ENCODE data around the gene FSTL4. TPM values are rescaled to one million over a fixed set of nuclear protein-coding genes. Genes with fewer than 3 reads are reported as not detected.

Gene FSTL4
- total and polyA plus RNA-seq, 4 donors = 0.02 to 0.18 TPM; not detected in 2

DNA sequence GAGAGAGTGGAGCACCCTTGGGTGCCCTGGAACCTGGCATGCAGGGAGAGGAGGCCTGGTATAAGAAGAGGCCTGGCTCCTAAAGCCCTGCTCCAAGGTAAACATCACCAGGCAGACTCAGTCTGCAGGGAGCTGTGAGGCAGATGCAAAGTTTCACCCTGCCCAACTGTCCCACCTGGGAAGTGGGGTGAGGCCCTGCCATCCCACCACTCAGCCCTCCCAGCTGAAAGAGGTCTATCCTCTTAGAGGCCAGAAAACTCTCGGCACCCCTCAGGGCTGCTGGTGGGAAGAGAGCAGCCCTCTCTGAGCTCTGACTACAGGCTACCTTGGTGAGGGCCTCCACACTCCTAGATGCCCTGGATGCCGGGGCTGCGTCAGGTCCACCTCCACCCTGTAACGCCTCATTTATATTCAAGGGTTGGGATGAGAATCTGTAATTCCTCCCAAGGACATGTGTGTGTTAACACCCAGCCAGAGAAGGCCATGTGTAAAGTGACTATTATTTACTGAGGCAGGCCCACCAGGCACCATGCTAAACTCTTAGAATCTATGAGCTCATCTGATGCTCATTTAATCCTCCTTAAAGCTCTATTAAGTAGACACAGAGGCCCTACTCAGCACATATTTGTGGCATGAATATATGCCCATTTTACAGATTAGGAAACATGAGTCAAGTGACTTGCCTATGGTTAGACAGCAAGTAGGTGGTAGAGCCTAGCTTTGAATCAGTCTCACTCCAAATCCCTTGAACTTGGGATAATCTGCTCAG, 205.9 kb downstream of the FSTL4 start:
- Histone ChIP-seq H3K4me1 (ENCODE audit: control insufficient read depth in 4 of 4, insufficient read depth in 4 of 4, low read length in 3 of 4) (no peaks in the 10 kb centered on the region), H3K4me3 (ENCODE audit: low read depth in 1 of 3, low read length in 3 of 3) (no peak overlapping the region), H3K27ac (ENCODE audit: low read depth in 1 of 2, low read length in 2 of 2) (no peak overlapping the region), H3K27me3 (ENCODE audit: control insufficient read depth in 4 of 4, insufficient read depth in 4 of 4, low read length in 3 of 4) (no peaks in the 10 kb centered on the region), H3K36me3 (ENCODE audit: control insufficient read depth in 4 of 4, insufficient read depth in 3 of 4, low read depth in 1 of 4, low read length in 3 of 4) (no peaks in the 10 kb centered on the region), H3K9me3 (ENCODE audit: control insufficient read depth in 4 of 4, low read length in 3 of 4) (no peaks in the 10 kb centered on the region), H3K9ac (ENCODE audit: low read depth in 1 of 2, low read length in 2 of 2) (no peak overlapping the region)
- TF ChIP-seq FOXA2 (IDR thresholded peaks at IDR 0.05) (no peak), TAF1 (conservative IDR thresholded peaks at IDR 0.05) (no peak), YY1 (IDR thresholded peaks at IDR 0.05) (no peak), FOXA1 (IDR thresholded peaks at IDR 0.05) (no peak), HNF4G (IDR thresholded peaks at IDR 0.05) (no peak), GABPA (IDR thresholded peaks at IDR 0.05 in 1 of 2, conservative IDR thresholded peaks at IDR 0.05 in 1 of 2) (no peak), NR2F2 (IDR thresholded peaks at IDR 0.05) (no peak), RXRA (IDR thresholded peaks at IDR 0.05) (no peak)
- TF ChIP-seq, protein P1, sequence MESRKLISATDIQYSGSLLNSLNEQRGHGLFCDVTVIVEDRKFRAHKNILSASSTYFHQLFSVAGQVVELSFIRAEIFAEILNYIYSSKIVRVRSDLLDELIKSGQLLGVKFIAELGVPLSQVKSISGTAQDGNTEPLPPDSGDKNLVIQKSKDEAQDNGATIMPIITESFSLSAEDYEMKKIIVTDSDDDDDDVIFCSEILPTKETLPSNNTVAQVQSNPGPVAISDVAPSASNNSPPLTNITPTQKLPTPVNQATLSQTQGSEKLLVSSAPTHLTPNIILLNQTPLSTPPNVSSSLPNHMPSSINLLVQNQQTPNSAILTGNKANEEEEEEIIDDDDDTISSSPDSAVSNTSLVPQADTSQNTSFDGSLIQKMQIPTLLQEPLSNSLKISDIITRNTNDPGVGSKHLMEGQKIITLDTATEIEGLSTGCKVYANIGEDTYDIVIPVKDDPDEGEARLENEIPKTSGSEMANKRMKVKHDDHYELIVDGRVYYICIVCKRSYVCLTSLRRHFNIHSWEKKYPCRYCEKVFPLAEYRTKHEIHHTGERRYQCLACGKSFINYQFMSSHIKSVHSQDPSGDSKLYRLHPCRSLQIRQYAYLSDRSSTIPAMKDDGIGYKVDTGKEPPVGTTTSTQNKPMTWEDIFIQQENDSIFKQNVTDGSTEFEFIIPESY (IDR thresholded peaks at IDR 0.05) = no peak
- TF ChIP-seq, protein P2, sequence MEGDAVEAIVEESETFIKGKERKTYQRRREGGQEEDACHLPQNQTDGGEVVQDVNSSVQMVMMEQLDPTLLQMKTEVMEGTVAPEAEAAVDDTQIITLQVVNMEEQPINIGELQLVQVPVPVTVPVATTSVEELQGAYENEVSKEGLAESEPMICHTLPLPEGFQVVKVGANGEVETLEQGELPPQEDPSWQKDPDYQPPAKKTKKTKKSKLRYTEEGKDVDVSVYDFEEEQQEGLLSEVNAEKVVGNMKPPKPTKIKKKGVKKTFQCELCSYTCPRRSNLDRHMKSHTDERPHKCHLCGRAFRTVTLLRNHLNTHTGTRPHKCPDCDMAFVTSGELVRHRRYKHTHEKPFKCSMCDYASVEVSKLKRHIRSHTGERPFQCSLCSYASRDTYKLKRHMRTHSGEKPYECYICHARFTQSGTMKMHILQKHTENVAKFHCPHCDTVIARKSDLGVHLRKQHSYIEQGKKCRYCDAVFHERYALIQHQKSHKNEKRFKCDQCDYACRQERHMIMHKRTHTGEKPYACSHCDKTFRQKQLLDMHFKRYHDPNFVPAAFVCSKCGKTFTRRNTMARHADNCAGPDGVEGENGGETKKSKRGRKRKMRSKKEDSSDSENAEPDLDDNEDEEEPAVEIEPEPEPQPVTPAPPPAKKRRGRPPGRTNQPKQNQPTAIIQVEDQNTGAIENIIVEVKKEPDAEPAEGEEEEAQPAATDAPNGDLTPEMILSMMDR (IDR thresholded peaks at IDR 0.05; ENCODE audit: low read depth, low read length, missing input control) = no peak
- TF ChIP-seq, protein P3, sequence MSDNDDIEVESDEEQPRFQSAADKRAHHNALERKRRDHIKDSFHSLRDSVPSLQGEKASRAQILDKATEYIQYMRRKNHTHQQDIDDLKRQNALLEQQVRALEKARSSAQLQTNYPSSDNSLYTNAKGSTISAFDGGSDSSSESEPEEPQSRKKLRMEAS (IDR thresholded peaks at IDR 0.05) = no peak
- TF ChIP-seq, protein P4, sequence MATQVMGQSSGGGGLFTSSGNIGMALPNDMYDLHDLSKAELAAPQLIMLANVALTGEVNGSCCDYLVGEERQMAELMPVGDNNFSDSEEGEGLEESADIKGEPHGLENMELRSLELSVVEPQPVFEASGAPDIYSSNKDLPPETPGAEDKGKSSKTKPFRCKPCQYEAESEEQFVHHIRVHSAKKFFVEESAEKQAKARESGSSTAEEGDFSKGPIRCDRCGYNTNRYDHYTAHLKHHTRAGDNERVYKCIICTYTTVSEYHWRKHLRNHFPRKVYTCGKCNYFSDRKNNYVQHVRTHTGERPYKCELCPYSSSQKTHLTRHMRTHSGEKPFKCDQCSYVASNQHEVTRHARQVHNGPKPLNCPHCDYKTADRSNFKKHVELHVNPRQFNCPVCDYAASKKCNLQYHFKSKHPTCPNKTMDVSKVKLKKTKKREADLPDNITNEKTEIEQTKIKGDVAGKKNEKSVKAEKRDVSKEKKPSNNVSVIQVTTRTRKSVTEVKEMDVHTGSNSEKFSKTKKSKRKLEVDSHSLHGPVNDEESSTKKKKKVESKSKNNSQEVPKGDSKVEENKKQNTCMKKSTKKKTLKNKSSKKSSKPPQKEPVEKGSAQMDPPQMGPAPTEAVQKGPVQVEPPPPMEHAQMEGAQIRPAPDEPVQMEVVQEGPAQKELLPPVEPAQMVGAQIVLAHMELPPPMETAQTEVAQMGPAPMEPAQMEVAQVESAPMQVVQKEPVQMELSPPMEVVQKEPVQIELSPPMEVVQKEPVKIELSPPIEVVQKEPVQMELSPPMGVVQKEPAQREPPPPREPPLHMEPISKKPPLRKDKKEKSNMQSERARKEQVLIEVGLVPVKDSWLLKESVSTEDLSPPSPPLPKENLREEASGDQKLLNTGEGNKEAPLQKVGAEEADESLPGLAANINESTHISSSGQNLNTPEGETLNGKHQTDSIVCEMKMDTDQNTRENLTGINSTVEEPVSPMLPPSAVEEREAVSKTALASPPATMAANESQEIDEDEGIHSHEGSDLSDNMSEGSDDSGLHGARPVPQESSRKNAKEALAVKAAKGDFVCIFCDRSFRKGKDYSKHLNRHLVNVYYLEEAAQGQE (IDR thresholded peaks at IDR 0.05) = no peak
- TF ChIP-seq, protein P5, sequence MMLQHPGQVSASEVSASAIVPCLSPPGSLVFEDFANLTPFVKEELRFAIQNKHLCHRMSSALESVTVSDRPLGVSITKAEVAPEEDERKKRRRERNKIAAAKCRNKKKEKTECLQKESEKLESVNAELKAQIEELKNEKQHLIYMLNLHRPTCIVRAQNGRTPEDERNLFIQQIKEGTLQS (IDR thresholded peaks at IDR 0.05) = no peak
- 95% methylated on average over 4 of the region's 4 CpGs for WGBS
- DNase-seq (ENCODE audit: low spot score) = peak; percentile 24

Measured in liver (tissue), 9 donors.